GM21360 (cell line): ENCODE measurements around the gene IL9.
"Not testable (repeated sequence)": the region's sequence is repeated elsewhere in the genome, so short reads cannot be mapped to it uniquely, and the experiment has no call there.

Source experiments
- ATAC-seq: cut with Tn5 transposase; IDR thresholded peaks from one replicate; pipeline ENCODE4 v1.9.1; 2021; ENCODE audit warnings: mild to moderate bottlenecking, moderate library complexity; ENCODE audit not compliant: unreplicated experiment

The IL9 gene

DNA sequence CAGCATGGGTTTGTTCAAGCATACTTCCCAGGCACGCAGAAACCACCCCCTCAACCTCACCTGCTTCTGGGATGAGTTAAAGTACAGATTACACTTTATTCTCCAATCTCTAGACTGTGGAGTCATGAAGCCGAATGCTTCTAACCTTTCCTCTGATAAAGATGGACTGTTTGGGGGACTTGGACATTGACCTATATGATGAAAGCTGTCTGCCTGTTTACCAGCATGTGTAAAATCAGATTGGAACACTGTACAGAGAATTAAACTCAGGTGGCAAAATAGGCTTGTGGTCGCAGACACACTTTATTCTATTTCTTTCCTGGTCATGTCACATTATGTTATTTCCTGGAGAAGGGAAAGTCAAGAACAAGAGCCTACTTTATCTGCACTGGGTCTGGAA is 25.7 kb downstream of the IL9 start:
- no peak for ATAC-seq

DNA sequence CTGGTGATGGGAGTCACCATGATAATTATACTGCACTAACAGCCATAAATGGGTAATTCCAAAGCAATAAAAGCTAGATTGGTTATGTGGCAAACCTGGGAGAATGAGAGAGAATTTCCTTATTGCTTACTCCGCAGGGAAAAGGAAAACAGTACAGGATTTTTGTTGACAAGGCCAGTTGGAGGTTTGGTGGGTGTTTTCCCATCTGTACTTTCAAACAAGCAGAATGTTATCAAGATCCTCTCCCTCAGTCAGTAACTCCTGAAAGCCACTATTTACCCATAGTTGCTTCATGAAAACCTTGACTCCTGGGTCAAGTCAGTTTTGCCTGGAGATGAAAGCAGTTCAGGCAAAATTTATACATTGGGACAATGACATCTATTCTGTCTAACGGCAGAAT is 26.4 kb downstream of the IL9 start:
- ATAC-seq: no peak

- no peak for ATAC-seq
These were observed 27.0 kb downstream of the IL9 start for GRCh38 chr5:135868681-135869080.

GRCh38 chr5:135867599-135867998 is 28.0 kb downstream of the IL9 start:
- ATAC-seq: no peak

GRCh38 chr5:135866016-135866415 is 29.6 kb downstream of the IL9 start:
- no peak for ATAC-seq

- ATAC-seq: no peak
These were observed 30.9 kb downstream of the IL9 start for GRCh38 chr5:135864503-135865435.

GRCh38 chr5:135862744-135863143 is 32.9 kb downstream of the IL9 start:
- no peak for ATAC-seq

GRCh38 chr5:135862086-135862485 is 33.6 kb downstream of the IL9 start:
- ATAC-seq: no peak

GRCh38 chr5:135861641-135862040 is 34.0 kb downstream of the IL9 start:
- ATAC-seq: no peak

GRCh38 chr5:135859641-135860040 is 36.0 kb downstream of the IL9 start:
- no peak for ATAC-seq

GRCh38 chr5:135859186-135859585 is 36.5 kb downstream of the IL9 start:
- not testable (repeated sequence) for ATAC-seq

GRCh38 chr5:135857630-135858311 is 37.9 kb downstream of the IL9 start:
- ATAC-seq: no peak

- ATAC-seq: no peak
These were observed 43.5 kb downstream of the IL9 start for GRCh38 chr5:135851915-135852845.

DNA sequence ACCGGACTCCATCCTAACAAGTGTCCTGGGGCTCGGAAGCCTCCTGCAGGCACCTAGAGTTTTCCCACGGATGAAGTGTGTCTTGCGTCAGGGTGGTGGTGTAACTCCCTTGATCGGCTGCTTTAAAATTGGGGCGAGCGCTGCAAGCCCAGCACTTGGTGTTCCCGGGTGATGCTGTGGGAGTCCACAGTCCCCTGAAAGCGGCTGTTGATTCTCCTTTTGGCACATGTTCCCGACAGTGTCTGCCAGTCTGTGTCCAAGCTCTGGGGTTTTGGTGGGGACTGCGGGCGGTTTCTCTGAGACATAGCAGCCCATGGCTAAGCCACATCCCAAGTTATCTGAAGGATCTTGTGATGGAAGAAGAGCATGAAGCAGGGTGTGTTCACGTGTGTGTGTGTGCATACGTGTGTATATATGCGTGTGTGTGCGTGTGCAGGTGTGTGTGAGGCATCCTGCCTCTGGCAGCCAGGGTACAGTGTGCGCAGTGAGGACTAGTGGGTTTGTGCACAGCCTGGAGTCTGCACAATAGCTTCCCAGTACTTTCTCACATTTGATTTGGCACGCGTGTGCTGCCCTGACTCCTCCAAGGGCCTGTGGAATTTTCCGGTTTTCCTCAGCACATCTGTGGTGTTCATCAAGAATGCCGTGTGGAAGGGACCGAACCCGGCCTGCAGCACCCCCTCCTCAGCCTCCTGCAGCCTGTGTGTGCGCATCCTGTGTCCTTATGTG is 44.3 kb downstream of the IL9 start:
- ATAC-seq: no peak

GRCh38 chr5:135850671-135851070 is 45.0 kb downstream of the IL9 start:
- ATAC-seq: no peak

- ATAC-seq: no peak
These were observed 45.4 kb downstream of the IL9 start for GRCh38 chr5:135850231-135850630.

DNA sequence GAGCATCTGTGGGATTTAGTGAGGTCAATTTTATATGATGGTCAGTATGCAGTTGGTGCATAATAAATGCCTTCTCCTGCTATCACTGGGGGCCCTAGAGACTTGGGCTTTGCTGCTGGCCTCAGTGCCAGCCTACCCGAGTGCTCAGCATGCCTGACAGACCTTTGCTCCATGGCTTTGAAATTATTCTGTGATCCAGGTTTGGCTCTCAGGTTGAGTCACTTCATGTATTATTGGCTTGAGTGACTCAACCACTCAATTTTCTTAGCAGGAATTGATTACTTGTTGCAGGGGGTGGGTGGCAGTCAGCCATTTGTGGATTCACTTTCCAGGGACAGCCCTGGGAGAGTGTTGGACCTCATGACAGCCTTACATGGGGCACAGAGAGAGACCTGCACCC is 47.7 kb downstream of the IL9 start:
- ATAC-seq: no peak

DNA sequence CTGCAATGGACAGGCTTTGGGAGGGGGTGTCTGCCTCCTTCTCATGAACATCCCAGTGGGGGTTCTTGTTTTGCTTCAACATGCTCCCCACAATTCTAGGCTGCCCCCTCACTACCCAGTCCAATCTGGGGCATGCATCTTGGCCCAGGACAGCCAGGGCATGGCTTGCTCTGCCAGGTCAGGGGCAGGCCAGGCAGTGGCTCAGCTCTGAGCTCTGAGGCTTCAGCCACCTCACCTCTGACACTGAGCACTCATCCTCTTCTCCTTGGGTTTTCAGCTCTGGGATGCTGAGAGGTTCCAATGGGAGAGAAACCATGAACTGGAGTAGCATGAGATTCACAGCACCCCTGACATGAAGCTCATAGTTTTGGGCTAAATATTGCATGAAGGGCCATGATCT is 49.3 kb downstream of the IL9 start:
- no peak for ATAC-seq

DNA sequence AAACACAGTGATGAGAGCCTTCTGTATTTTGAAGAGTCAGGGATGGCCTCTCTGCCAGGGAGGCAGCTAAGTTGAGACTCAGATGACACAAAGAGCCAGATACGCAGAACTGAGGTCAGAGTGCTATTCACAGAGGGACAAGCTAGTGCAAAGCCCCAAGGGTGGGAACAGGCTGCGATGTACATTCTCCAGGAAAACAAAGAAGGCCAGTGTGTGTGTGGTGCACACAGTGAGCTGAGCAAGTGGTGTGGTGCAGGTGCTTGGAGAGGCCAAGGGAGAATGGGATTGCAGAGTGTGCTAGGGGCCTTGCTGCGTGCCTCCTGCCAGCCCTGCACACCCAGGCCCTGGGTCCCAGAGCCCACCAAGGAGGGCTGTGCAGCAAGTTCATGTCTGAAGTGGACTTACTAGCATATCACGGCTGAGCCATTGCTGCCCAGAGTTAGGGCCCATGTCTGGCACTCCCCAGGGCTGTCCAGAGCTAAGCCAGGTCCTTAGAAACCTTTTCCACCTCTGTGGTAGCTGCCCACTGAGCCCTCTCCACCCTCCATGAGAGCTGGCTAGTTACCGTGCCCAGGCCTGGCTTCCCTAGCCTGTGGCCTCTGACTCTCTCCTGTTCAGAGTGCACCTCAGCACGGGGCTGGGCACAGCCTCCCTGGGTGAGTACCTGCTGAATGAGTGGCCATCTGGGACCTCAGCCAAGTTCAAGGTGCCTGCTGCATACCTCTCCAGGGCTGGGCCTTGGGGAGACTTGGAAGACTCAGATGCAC is 51.9 kb downstream of the IL9 start:
- ATAC-seq: no peak

DNA sequence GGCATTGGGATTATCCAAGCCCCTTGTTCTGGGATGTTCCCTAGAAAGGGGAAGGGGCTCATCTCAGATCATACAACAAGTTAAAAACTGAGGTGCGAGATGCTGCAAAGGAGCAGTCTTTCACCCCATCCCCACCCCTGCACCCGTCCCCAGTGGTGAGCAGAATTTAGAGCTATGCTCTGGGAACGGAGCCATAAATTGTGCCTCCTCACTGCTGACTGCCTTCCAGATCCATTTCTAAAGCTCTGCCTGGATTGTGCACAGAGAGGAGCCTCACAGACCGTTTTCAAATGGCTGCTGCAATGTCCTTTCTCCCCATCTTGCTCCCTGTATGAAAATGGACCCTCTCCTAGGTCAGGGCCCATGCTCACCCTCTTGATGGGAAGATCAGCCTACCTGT is 52.9 kb downstream of the IL9 start:
- no peak for ATAC-seq
